Activated naive CD4-positive, alpha-beta T cell treated with anti-CD3 and anti-CD28 coated beads, Interleukin-2, amount 50 U/mL, for 72 hours (primary cell): ENCODE results near the gene WNT6. TPM values are rescaled to one million over a fixed set of nuclear protein-coding genes. Genes with fewer than 3 reads are reported as not detected.

Experiments used
- ATAC-seq, 2 donors: fragments of 150-1000 bp; cut with Tn5 transposase; 2 replicates each; pipeline ENCODE4 v1.10.0; 2021; ENCODE audit warnings: mild to moderate bottlenecking in 2 of 2, moderate library complexity in 2 of 2
- DNase-seq, 2 donors: peaks; one replicate each; pipeline ENCODE4 v3.0.0; 2021 to 2022; ENCODE audit warnings: low spot score in 2 of 2
- H3K27ac Mint-ChIP-seq, 2 donors: one replicate each; pipeline ENCODE4 v1.8.0; 2022; ENCODE audit warnings: mild to moderate bottlenecking in 2 of 2, mixed read lengths in 2 of 2
- H3K36me3 Mint-ChIP-seq, 2 donors: one replicate each; pipeline ENCODE4 v1.8.0; 2022; ENCODE audit warnings: mixed read lengths in 2 of 2
- H3K9me3 Mint-ChIP-seq, 2 donors: one replicate each; pipeline ENCODE4 v1.8.0; 2022; ENCODE audit warnings: mixed read lengths in 2 of 2
- total RNA-seq, 2 donors: library from RNA; stranded (reverse); gene quantifications; one replicate each; pipeline ENCODE4 v1.2.3, GENCODE V29; 2022

WNT6 gene
- not detected for total RNA-seq

- DNase-seq (peak in 1 of 2 donors; percentile 46), ATAC-seq (peak in 1 of 2 donors; percentile 50)
- Mint-ChIP-seq H3K9me3 (no peaks in the 10 kb centered on the region), H3K27ac (no peak within 1 kb of the TSS), H3K36me3 (no peaks in the 10 kb centered on the region)
These were observed at the start of gene WNT6 for GRCh38 chr2:218859556-218859987. Gene WNT6, plus strand, starts transcription at chr2:218859805. Its CDS starts 233 bp downstream, at chr2:218860038.

DNA sequence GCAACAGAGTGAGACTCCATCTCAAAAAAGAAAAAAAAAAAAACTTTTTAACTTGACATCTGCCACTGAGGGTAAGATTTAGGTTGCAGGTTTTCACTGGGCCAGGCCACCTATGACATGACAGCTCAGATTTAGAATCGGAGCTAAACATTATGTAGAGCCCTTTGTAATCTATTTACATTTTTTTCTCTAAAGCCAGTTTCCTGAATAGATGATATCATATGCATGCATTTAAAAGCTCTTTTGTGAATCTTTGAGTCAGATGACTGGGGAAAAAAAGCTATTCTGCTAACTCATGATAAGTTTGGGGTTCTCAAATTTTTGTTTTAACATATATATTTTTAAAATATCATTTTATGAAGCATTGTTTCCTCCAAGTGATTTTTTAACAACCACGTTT is 49.3 kb upstream of the WNT6 start:
- Mint-ChIP-seq H3K27ac (no peak overlapping the region), H3K9me3 (peaks cover under 1 to 1% of the 10 kb centered on the region in 2 donors), H3K36me3 (peaks cover 0 to 5% of the 10 kb centered on the region in 2 donors)
- no peak for DNase-seq
- no peak for ATAC-seq

DNA sequence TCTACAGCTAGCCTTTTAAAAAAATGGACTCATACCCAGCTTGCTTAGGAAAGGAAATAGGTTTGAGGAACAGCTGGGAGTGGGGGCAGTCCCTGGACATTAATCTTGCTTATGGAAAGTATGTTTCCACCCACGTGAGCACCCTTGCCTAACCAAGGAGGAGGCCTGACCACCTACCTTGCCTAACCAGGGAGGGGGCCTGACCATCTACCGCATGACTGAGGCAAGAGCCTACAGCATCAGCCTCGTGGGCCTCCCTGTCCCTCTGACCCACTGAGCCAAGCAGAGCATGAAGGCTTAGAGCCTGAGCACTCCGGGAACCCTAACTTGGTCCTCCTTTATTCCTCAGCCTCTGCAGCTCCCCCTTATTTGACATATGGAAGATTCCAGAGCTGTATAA is 48.2 kb upstream of the WNT6 start:
- ATAC-seq: no peak
- no peak for DNase-seq
- Mint-ChIP-seq H3K9me3 (no peaks in the 10 kb centered on the region), H3K27ac (no peak overlapping the region), H3K36me3 (no peaks in the 10 kb centered on the region)

- Mint-ChIP-seq H3K36me3 (no peaks in the 10 kb centered on the region), H3K9me3 (no peaks in the 10 kb centered on the region), H3K27ac (no peak overlapping the region)
- DNase-seq (no peak), ATAC-seq (no peak)
These were observed 47.3 kb upstream of the WNT6 start for GRCh38 chr2:218812096-218812815.

- ATAC-seq (no peak), DNase-seq (no peak)
- Mint-ChIP-seq H3K36me3 (no peaks in the 10 kb centered on the region), H3K27ac (no peak overlapping the region), H3K9me3 (no peaks in the 10 kb centered on the region)
These were observed 46.7 kb upstream of the WNT6 start for GRCh38 chr2:218812861-218813260.

DNA sequence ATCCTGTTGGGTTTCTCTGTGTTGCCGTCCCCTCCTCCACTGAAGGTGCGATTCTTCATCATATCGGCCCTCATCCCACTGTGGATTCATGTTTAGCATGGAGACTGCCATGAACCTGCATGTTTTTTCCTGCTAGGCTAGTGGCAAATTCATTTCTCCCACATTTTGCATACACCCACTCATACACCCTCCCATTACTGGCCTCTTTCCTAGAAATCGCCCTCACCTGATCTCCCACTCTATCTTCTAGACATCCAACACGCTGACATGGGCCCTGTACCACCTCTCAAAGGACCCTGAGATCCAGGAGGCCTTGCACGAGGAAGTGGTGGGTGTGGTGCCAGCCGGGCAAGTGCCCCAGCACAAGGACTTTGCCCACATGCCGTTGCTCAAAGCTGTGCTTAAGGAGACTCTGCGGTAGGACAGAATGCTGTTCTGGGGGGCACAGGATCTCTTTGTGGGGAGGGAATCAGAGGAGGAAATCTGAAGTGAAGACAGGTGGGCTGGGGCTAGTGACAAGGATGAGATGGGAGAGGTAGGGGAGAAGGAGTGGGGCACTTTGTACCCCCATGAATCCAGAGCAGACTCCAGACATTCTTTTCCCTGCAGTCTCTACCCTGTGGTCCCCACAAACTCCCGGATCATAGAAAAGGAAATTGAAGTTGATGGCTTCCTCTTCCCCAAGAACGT is 45.7 kb upstream of the WNT6 start:
- H3K36me3 Mint-ChIP-seq: no peaks in the 10 kb centered on the region
- no peaks in the 10 kb centered on the region for H3K9me3 Mint-ChIP-seq
- ATAC-seq (no peak), DNase-seq (no peak)
- H3K27ac Mint-ChIP-seq: no peak overlapping the region

DNA sequence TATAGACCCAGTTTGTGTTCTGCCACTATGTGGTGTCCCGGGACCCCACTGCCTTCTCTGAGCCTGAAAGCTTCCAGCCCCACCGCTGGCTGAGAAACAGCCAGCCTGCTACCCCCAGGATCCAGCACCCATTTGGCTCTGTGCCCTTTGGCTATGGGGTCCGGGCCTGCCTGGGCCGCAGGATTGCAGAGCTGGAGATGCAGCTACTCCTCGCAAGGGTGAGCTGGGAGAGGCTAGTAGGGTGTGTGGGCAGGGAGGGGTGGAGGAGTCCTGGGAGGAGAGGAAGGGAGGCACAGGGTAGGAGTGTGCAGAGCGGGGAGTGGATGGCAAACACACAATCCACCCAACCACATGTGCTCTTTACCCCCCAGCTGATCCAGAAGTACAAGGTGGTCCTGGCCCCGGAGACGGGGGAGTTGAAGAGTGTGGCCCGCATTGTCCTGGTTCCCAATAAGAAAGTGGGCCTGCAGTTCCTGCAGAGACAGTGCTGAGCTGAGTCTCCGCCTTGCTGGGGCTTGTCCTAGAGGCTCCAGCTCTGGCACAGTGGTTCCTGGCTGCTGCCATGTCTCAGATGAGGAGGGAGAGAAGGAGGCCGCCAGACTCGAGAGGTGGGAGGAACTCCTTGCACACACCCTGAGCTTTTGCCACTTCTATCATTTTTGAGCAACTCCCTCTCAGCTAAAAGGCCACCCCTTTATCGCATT is 44.9 kb upstream of the WNT6 start:
- Mint-ChIP-seq H3K27ac (no peak overlapping the region), H3K36me3 (no peaks in the 10 kb centered on the region), H3K9me3 (no peaks in the 10 kb centered on the region)
- ATAC-seq (no peak), DNase-seq (no peak)

GRCh38 chr2:218815244-218815637 is 44.4 kb upstream of the WNT6 start:
- Mint-ChIP-seq H3K36me3 (no peaks in the 10 kb centered on the region), H3K27ac (no peak overlapping the region), H3K9me3 (no peaks in the 10 kb centered on the region)
- DNase-seq (no peak), ATAC-seq (no peak)

DNA sequence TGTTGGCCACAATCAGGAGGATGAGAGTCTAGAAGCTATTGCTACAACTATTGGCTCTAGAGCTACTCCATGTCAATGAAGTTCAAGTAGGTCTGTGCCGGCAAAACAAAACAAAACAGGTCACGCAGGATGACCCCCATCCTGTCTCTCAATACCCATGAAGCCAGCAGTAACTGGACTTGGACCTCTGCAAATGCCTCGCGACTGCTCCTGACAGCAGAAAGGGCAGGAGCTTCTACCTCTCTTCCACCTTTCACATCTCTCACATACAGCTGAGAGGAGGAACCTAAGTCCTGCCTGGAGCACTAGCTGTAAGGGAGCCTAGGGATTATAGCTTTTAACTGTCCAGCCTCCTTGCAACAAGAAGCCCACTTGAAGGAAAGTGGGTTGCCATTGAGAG is 44.0 kb upstream of the WNT6 start:
- no peak for ATAC-seq
- DNase-seq: no peak
- H3K9me3 Mint-ChIP-seq: no peaks in the 10 kb centered on the region
- H3K27ac Mint-ChIP-seq: no peak overlapping the region
- H3K36me3 Mint-ChIP-seq: no peaks in the 10 kb centered on the region

DNA sequence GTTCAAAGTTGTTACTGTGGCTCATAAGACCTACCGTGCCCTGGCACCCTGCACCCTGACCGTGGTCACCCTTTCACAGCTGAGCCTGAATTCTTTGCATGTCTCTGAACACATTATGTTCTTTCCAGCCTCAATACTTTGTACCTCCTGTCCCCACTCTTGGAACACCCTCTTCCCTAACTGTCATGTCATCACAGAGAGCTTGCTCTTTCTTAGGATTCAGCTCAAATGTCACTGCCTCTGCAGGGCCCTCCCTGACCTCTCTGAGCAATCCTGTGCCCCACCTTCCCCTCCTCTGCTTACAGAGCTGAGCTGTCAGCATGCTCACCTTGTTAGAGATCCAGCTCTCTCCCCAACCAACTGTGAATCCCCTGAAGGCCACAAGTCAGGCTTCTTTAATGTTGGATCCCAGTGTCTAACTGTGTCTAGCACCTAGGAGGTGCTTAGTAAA is 43.0 kb upstream of the WNT6 start:
- H3K9me3 Mint-ChIP-seq: no peaks in the 10 kb centered on the region
- ATAC-seq: no peak
- no peak overlapping the region for H3K27ac Mint-ChIP-seq
- DNase-seq: no peak
- no peaks in the 10 kb centered on the region for H3K36me3 Mint-ChIP-seq

- no peaks in the 10 kb centered on the region for H3K9me3 Mint-ChIP-seq
These were observed 40.5 kb upstream of the WNT6 start for GRCh38 chr2:218819093-218819492.

GRCh38 chr2:218820746-218821369 is 38.7 kb upstream of the WNT6 start:
- no peak for DNase-seq
- no peak overlapping the region for H3K27ac Mint-ChIP-seq
- H3K36me3 Mint-ChIP-seq: no peaks in the 10 kb centered on the region
- ATAC-seq: no peak
- no peaks in the 10 kb centered on the region for H3K9me3 Mint-ChIP-seq

More at GRCh38 chr2:218819093-218819492, 40.5 kb upstream of the WNT6 start:
- DNase-seq (no peak), ATAC-seq (no peak)
- Mint-ChIP-seq H3K36me3 (no peaks in the 10 kb centered on the region), H3K27ac (no peak overlapping the region)

- ATAC-seq (no peak), DNase-seq (no peak)
- no peaks in the 10 kb centered on the region for H3K36me3 Mint-ChIP-seq
- no peak overlapping the region for H3K27ac Mint-ChIP-seq
- no peaks in the 10 kb centered on the region for H3K9me3 Mint-ChIP-seq
These were observed 37.9 kb upstream of the WNT6 start for GRCh38 chr2:218821605-218822211.

GRCh38 chr2:218822622-218823021 is 37.0 kb upstream of the WNT6 start:
- Mint-ChIP-seq H3K36me3 (no peaks in the 10 kb centered on the region), H3K9me3 (no peaks in the 10 kb centered on the region), H3K27ac (no peak overlapping the region)
- ATAC-seq (no peak), DNase-seq (no peak)

DNA sequence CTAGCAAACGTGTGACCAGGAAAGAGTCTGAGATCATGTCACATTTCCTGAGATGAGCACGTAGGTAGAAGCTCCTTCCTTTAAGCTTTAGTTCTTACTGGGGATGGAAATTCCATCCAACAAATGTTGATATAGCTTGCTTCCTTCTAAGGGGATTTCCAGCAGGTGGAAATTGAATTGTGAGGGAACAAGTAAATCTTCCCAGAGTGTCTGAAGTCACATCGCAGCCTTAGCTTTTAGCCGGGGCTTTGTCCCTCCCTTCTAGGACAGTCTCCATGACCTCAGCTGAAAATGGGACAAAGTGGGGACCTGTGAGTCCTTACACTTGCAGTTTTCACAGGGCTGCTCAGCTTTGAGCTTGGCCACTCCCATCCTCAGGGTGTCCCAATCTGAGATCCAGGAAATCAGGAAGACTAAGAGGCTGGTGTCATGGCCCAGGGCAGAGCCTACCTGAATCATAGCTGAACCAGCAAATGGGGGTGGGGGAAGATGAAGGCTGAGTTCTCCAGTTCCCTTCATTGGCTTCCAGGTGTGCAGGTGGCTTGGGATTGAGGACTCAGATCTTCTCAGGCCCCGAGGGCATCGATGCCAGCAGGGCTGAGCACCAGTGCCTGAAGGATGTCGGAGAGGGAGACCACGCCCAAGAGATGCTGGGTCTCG is 36.3 kb upstream of the WNT6 start:
- DNase-seq: no peak
- no peak for ATAC-seq
- Mint-ChIP-seq H3K27ac (no peak overlapping the region), H3K36me3 (no peaks in the 10 kb centered on the region), H3K9me3 (no peaks in the 10 kb centered on the region)

GRCh38 chr2:218824004-218824403 is 35.6 kb upstream of the WNT6 start:
- Mint-ChIP-seq H3K9me3 (no peaks in the 10 kb centered on the region), H3K27ac (no peak overlapping the region), H3K36me3 (no peaks in the 10 kb centered on the region)
- no peak for ATAC-seq
- DNase-seq: no peak
